Muscle layer of colon (tissue), 2 donors: ENCODE results near the gene ELP1.

Source experiments
- H3K27ac ChIP-seq: one replicate; pipeline ENCODE4 v1.7.0; 2013; ENCODE audit warnings: low read depth, mild to moderate bottlenecking, low read length, moderate library complexity
- H3K27me3 ChIP-seq, 2 donors: one replicate each; pipeline ENCODE4 v1.7.0; 2013; ENCODE audit warnings: low read length in 2 of 2, mild to moderate bottlenecking in 2 of 2; ENCODE audit not compliant: insufficient read depth in 2 of 2, control insufficient read depth in 1 of 2
- H3K36me3 ChIP-seq: one replicate; pipeline ENCODE4 v1.7.0; 2013; ENCODE audit warnings: mild to moderate bottlenecking, low read length; ENCODE audit not compliant: insufficient read depth
- H3K4me1 ChIP-seq: one replicate; pipeline ENCODE4 v1.7.0; 2013; ENCODE audit warnings: mild to moderate bottlenecking, low read length; ENCODE audit not compliant: insufficient read depth
- H3K4me3 ChIP-seq, 2 donors: one replicate each; pipeline ENCODE4 v1.7.0; 2013; ENCODE audit warnings: low read length in 2 of 2, low read depth in 1 of 2, mild to moderate bottlenecking in 1 of 2, moderate library complexity in 1 of 2
- H3K9ac ChIP-seq: one replicate; pipeline ENCODE4 v1.7.0; 2013; ENCODE audit warnings: low read length
- H3K9me3 ChIP-seq: one replicate; pipeline ENCODE4 v1.7.0; 2013; ENCODE audit warnings: mild to moderate bottlenecking, low read length
- donor health status: abdominal sarcoma.
- donor health status: Adenocarcinoma of cecum.

ELP1 gene

DNA sequence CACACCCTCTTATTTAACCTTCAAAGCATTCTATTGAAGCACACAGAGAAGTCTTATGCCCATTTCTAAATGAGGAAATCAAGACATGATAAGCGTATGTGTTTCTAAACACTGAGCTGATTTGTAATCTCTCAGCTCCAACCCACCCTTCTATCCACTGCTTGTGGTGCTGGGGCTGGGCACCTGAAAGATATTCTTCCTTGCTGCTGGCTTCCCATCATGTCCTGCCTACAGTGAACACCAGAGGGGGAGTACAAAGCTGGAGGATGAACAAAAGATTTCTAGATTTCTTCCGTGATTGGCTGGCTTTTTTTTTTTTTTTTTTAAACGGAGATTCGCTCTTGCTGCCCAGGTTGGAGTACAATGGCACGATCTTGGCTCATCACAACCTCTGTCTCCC is 57.5 kb downstream of the ELP1 start:
- Histone ChIP-seq H3K36me3 (peaks cover 82% of the 10 kb centered on the region), H3K9ac (no peak overlapping the region), H3K4me1 (no peaks in the 10 kb centered on the region), H3K4me3 (no peak overlapping the region), H3K27me3 (no peaks in the 10 kb centered on the region), H3K9me3 (no peaks in the 10 kb centered on the region), H3K27ac (no peak overlapping the region)

DNA sequence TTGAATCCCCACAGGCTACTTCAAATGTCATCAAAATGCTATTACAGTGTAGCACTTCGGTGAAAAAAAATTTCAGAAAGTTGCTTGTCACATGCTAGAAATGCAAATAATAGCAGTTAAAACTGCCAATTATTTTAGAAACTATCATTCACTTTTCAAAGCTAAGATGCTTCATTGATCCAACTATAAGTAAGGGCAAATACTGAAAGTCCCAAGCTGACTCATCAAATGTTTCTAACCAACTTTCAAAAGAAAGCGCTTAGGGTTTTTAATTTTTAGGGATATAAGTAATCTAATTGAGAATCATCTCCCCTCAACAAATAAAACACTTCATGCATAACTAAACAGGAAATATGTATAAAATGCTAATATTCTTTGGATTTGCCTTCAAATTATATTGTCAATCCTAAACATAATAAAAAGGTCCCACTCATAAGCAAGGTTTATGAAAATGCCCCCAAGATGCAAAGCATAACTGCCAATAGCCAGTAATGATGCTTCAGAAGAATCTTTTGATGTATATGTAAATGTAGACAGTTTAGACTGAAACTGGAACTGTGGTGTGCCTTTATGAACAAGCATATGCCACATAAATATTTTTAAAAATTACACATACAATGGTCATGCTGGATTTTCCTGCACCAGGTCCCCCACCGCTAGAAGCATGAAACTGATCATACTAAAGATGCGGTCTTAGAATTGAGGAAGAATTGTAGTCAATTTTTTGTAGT is 59.7 kb downstream of the ELP1 start:
- H3K4me1 ChIP-seq, result no peaks in the 10 kb centered on the region
- no peaks in the 10 kb centered on the region for H3K27me3 ChIP-seq
- peaks cover 67% of the 10 kb centered on the region for H3K36me3 ChIP-seq
- no peak overlapping the region for H3K27ac ChIP-seq
- no peak overlapping the region for H3K9ac ChIP-seq
- H3K9me3 ChIP-seq, result no peaks in the 10 kb centered on the region
- no peak overlapping the region for H3K4me3 ChIP-seq

DNA sequence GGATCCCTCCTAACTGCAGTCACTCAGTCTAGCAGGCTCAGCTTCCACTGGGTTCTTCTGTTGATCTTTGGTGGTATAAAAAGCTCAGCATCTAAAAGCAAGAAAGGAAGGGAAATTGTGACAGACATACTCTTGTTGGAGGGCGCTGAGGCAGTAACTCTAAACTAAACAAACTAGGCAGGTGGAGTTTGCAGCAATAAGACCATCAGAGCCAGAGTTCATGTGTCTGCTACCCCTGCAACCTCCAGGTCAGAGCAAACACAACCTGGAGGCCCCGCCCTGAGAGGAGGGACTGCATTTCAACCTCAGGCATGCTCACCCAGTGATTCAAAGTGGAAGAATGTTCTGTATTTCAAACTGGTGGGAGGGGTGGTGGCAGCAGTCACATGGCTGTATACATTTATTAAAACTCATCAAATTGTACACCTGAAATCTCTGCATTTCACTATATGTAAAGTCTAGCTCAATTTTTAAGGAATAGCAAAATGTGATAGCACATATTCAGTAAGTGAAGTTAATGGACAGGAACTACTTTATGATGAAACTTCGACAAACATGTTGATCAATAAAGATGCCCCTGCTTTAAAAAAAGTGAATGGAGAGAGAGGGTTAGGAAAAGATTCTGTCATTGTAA is 64.7 kb downstream of the ELP1 start:
- H3K27me3 ChIP-seq, result no peaks in the 10 kb centered on the region
- H3K4me1 ChIP-seq, result no peaks in the 10 kb centered on the region
- H3K9ac ChIP-seq, result no peak overlapping the region
- H3K9me3 ChIP-seq, result no peaks in the 10 kb centered on the region
- no peak overlapping the region for H3K27ac ChIP-seq
- H3K36me3 ChIP-seq, result peaks cover 24% of the 10 kb centered on the region
- no peak overlapping the region for H3K4me3 ChIP-seq

GRCh38 chr9:108867829-108868228 is 66.1 kb downstream of the ELP1 start:
- Histone ChIP-seq H3K27me3 (no peaks in the 10 kb centered on the region), H3K36me3 (peaks cover 13% of the 10 kb centered on the region), H3K4me3 (no peak overlapping the region), H3K9me3 (no peaks in the 10 kb centered on the region), H3K4me1 (no peaks in the 10 kb centered on the region), H3K9ac (no peak overlapping the region), H3K27ac (no peak overlapping the region)

DNA sequence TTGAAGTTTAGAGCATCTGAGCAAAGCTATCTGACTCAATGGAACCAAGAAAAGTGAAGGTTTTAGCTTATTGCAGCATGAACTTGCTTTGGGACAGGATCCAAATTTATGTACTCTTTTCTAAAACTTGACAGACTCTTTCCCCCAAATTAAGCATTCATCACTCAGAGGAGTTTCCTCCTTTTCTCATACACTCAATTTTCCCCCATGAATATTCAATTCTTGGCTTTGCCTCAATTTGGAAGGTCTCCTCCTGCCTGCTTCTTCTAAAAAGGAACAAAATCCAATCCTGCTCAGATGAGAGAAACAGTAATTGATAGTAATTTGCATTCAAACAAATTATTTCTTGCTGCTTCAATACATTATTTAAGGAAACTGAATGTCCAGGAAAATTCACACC is 66.8 kb downstream of the ELP1 start:
- H3K36me3 ChIP-seq, result peaks cover 13% of the 10 kb centered on the region
- no peak overlapping the region for H3K27ac ChIP-seq
- H3K9ac ChIP-seq, result no peak overlapping the region
- no peak overlapping the region for H3K4me3 ChIP-seq
- H3K9me3 ChIP-seq, result no peaks in the 10 kb centered on the region
- H3K4me1 ChIP-seq, result no peaks in the 10 kb centered on the region
- no peaks in the 10 kb centered on the region for H3K27me3 ChIP-seq

DNA sequence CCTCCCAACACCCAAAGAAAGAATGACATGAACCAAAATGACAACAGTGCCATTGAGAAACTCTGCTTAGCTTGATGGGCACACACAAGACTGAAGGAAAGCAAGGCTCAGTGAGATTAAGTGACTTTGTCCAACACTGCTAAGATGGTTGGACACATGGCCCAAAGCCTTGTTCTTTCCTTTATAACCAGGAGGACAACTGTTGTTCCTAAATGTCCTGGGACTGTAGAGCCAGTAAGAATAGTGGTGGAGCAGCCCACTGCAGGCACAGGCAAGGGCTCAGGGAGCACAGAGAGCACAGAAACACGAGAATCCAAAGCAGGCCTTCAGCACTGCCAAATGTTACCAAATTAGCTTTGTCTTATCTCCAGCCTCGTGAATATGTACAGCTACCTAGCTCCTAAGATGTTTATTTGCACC is 67.9 kb downstream of the ELP1 start:
- H3K27me3 ChIP-seq, result no peaks in the 10 kb centered on the region
- H3K9me3 ChIP-seq, result no peaks in the 10 kb centered on the region
- H3K27ac ChIP-seq, result no peak overlapping the region
- H3K9ac ChIP-seq, result no peak overlapping the region
- no peaks in the 10 kb centered on the region for H3K4me1 ChIP-seq
- no peak overlapping the region for H3K4me3 ChIP-seq
- peaks cover 13% of the 10 kb centered on the region for H3K36me3 ChIP-seq

- H3K4me1 ChIP-seq, result no peaks in the 10 kb centered on the region
- H3K27ac ChIP-seq, result no peak overlapping the region
- no peaks in the 10 kb centered on the region for H3K9me3 ChIP-seq
- no peak overlapping the region for H3K4me3 ChIP-seq
- no peak overlapping the region for H3K9ac ChIP-seq
- no peaks in the 10 kb centered on the region for H3K27me3 ChIP-seq
- peaks cover 9% of the 10 kb centered on the region for H3K36me3 ChIP-seq
Observed at GRCh38 chr9:108865037-108865436, 68.9 kb downstream of the ELP1 start.

DNA sequence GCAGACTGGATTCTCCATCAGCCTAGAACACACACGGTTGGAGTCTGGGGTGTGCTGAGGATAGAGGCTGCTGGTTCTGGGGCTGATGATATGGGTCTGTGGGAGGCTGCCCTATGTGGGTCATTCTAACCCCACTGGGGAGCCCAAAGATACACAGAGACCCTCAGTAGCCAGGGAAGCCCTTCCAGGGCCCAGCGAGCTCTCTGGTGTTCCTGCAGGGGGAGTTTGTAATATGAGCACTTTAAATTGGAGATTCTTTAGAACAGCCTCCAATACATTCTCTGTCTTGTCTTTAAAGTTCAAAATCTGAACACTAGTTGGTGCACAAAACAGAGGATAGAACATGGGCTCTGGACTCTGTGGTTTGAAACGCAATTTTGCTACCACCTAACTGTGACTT is 69.5 kb downstream of the ELP1 start:
- H3K27me3 ChIP-seq, result no peaks in the 10 kb centered on the region
- H3K4me3 ChIP-seq, result no peak overlapping the region
- H3K27ac ChIP-seq, result no peak overlapping the region
- peaks cover 9% of the 10 kb centered on the region for H3K36me3 ChIP-seq
- H3K4me1 ChIP-seq, result no peaks in the 10 kb centered on the region
- H3K9me3 ChIP-seq, result no peaks in the 10 kb centered on the region
- H3K9ac ChIP-seq, result no peak overlapping the region

DNA sequence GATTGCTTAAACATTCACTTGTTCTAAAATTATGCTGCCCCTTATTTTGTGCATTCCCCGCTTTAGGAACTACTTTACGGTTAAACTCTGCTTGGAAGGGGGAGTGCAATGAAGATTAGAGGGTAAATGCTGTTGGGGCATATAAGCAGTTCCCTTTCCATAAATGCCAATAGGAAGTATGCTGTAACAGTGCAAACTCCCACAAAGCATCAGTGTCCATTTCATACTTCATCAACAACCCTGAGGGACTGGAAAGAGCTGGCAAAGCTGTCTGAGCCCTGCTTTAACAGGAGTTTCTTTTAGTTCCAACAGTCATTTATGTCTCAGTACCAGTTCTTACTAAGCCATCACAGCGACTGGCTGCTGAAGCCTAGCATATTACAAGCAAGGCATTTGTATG is 70.0 kb downstream of the ELP1 start:
- H3K4me3 ChIP-seq, result no peak overlapping the region
- H3K9ac ChIP-seq, result no peak overlapping the region
- no peaks in the 10 kb centered on the region for H3K4me1 ChIP-seq
- H3K27me3 ChIP-seq, result no peaks in the 10 kb centered on the region
- H3K9me3 ChIP-seq, result no peaks in the 10 kb centered on the region
- no peak overlapping the region for H3K27ac ChIP-seq
- peaks cover 4% of the 10 kb centered on the region for H3K36me3 ChIP-seq

DNA sequence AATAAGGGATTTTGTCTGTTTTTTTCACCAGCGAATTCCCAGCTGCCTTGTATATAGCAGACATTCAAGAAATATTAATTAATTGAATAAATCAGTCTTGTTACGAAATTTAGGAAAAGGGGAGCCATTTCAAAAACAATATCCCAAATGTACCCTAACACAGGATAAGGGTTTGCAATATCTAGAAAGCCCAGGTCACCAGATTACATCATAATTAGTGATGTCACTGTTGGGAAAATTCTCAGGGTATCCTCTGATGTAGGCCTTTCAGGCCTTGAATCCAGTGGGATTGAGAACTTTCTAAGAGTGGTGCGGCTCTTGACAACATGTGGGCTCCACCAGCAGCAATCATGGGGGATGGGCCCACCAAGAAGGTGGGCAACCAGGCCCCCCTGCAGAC is 71.9 kb downstream of the ELP1 start, which contains the start of gene ACTL7A:
ACTL7A (plus strand) TSS at position 270 of the 400 bp plus-strand sequence; CDS start at position 327, 57 bp downstream.
- Histone ChIP-seq H3K4me1 (no peaks in the 10 kb centered on the region), H3K27me3 (no peaks in the 10 kb centered on the region), H3K27ac (no peak within 1 kb of the TSS), H3K36me3 (no peaks in the 10 kb centered on the region), H3K9me3 (no peaks in the 10 kb centered on the region), H3K4me3 (no peak within 1 kb of the TSS), H3K9ac (no peak within 1 kb of the TSS)

DNA sequence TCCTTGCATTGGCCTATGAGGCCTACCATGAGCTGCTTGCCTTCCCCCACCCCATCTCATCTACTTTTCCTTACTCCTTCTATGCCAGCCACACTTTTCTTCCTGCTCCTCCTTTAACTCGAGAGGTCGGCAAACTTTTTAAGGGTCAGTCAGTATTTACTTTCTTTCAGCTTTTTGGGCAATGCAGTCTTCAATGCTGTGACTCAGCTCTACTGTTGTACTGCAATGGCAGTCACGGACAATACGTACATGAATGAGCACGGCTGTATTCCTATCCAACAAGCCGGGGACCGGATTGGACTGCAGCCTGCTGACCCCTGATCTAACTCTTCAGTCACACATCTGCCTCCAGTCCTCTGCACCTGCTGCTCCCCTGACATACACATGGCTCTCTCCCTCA is 72.5 kb downstream of the ELP1 start:
- H3K27me3 ChIP-seq, result no peaks in the 10 kb centered on the region
- no peak overlapping the region for H3K27ac ChIP-seq
- H3K4me1 ChIP-seq, result no peaks in the 10 kb centered on the region
- no peak overlapping the region for H3K9ac ChIP-seq
- H3K4me3 ChIP-seq, result no peak overlapping the region
- H3K9me3 ChIP-seq, result no peaks in the 10 kb centered on the region
- no peaks in the 10 kb centered on the region for H3K36me3 ChIP-seq

DNA sequence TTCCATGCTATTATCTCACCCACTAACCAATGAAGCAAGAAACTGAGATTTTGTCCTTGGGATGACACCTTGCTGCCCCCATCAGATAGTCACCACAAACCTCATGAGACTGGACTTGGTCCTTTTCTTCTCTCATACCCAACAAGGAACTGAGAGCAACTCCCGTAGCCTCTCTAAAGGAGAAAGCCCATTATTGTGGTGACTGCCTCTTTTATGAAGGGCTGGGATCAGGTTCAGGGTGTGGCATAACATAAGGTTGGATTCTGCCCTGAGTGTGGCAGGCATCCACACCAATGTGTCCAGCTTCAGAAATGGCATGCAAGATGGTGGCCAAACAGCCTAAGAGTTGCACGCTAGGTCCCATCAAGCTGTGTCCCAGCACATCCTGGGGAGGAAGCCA is 73.2 kb downstream of the ELP1 start:
- Histone ChIP-seq H3K4me3 (no peak overlapping the region), H3K36me3 (no peaks in the 10 kb centered on the region), H3K9ac (no peak overlapping the region), H3K9me3 (no peaks in the 10 kb centered on the region), H3K27me3 (no peaks in the 10 kb centered on the region), H3K4me1 (no peaks in the 10 kb centered on the region), H3K27ac (no peak overlapping the region)
